ENCODE data around the gene LCE1B. TPM values are rescaled to one million over a fixed set of nuclear protein-coding genes. Genes with fewer than 3 reads are reported as not detected.

LCE1B gene
- total RNA-seq, 1 experiment from 2014 or later: not detected

GRCh38 chr1:152774875-152775274, 36.9 kb upstream of the LCE1B start, which contains the start of gene LCE1F:
TSS of gene LCE1F (plus strand) at chr1:152775140. CDS start at chr1:152776372, 1,232 bp downstream.
- Mint-ChIP-seq H3K36me3 (ENCODE audit: insufficient read depth in 1 of 3, low read depth in 3 of 3) (peaks cover 5 to 32% (median 23%) of the 10 kb centered on the region in 3 experiments), H3K4me3 (no peak within 1 kb of the TSS), H3K27ac (no peak within 1 kb of the TSS), H3K4me1 (no peaks in the 10 kb centered on the region), H3K27me3 (ENCODE audit: low read depth) (no peaks in the 10 kb centered on the region; the same call in 1 of the 2 replicates), H3K9me3 (peaks cover 85 to 93% of the 10 kb centered on the region in 2 experiments)
- Histone ChIP-seq H2BK12ac (ENCODE audit: insufficient read length, low read depth, low read length) (no peak within 1 kb of the TSS), H3K14ac (ENCODE audit: insufficient read depth, low read length) (no peak within 1 kb of the TSS), H3K9ac (ENCODE audit: extremely low read depth, insufficient read length, low read length) (no peak within 1 kb of the TSS), H3K56ac (ENCODE audit: insufficient read length, low read depth, low read length) (no peak within 1 kb of the TSS), H3K9me3 (ENCODE audit: control insufficient read depth, low read depth, low read length) (peaks cover 65% of the 10 kb centered on the region), H2BK20ac (ENCODE audit: low read depth, low read length, poor library complexity, severe bottlenecking) (no peak within 1 kb of the TSS), H3K79me2 (ENCODE audit: insufficient read depth, low read length) (no peaks in the 10 kb centered on the region), H3K23ac (ENCODE audit: insufficient read length, low read depth, low read length) (no peak within 1 kb of the TSS), H3K27me3 (ENCODE audit: insufficient read depth, low read length) (no peaks in the 10 kb centered on the region), H3K4me2 (ENCODE audit: insufficient read depth, insufficient read length, low read length) (no peak within 1 kb of the TSS), H3K79me1 (ENCODE audit: insufficient read depth, low read depth, low read length, poor library complexity, severe bottlenecking) (no peaks in the 10 kb centered on the region), H2AFZ (ENCODE audit: low read length) (no peak within 1 kb of the TSS), H3K18ac (ENCODE audit: insufficient read length, low read depth, low read length) (no peak within 1 kb of the TSS), H2BK15ac (ENCODE audit: low read depth, low read length) (no peak within 1 kb of the TSS), H3K4ac (ENCODE audit: low read depth, low read length) (no peak within 1 kb of the TSS), H3K27ac (ENCODE audit: insufficient read length, low read depth, low read length) (no peak within 1 kb of the TSS), H3T11ph (ENCODE audit: low read length) (no peak within 1 kb of the TSS), H3K4me1 (ENCODE audit: insufficient read depth, low read length) (no peaks in the 10 kb centered on the region), H2BK5ac (ENCODE audit: insufficient read length, low read length) (no peak within 1 kb of the TSS), H2BK120ac (ENCODE audit: low read depth, low read length, poor library complexity, severe bottlenecking) (no peak within 1 kb of the TSS), H2AK5ac (ENCODE audit: insufficient read length, low read length) (no peak within 1 kb of the TSS), H3K23me2 (ENCODE audit: insufficient read length, low read depth, low read length, poor library complexity, severe bottlenecking) (no peaks in the 10 kb centered on the region), H4K20me1 (ENCODE audit: control insufficient read depth, insufficient read depth, insufficient read length) (no peaks in the 10 kb centered on the region), H4K91ac (ENCODE audit: insufficient read length, low read depth, low read length) (no peak within 1 kb of the TSS), H4K5ac (ENCODE audit: insufficient read length, low read depth, low read length) (no peak within 1 kb of the TSS), H4K8ac (replicated peaks; ENCODE audit: insufficient read length, low read depth, low read length) (no peak within 1 kb of the TSS)
- WGBS (ENCODE audit: extremely low coverage, insufficient read length, low lambda C conversion rate): no CpG with 5 or more reads among the region's 6 CpGs
- no peak for TF ChIP-seq CTCF (conservative IDR thresholded peaks at IDR 0.05)
- DNase-seq: no peak
